Suppressor macrophage (primary cell): ENCODE data around the gene SHROOM2.

ENCODE experiments used
- DNase-seq, 4 experiments: peaks; one replicate each; pipeline ENCODE4 v3.0.0-alpha.2; 2020 to 2022

SHROOM2 gene

GRCh38 chrX:9866633-9867032, 80.4 kb downstream of the SHROOM2 start:
- DNase-seq = no peak

GRCh38 chrX:9867226-9867625, 81.0 kb downstream of the SHROOM2 start:
- peak in 2 of 4 experiments; percentile 1 to 14 for DNase-seq

- no peak for DNase-seq
Measured at GRCh38 chrX:9867753-9868152, 81.5 kb downstream of the SHROOM2 start.

GRCh38 chrX:9871701-9872268, 85.6 kb downstream of the SHROOM2 start:
- DNase-seq = no peak

- no peak for DNase-seq
Measured at GRCh38 chrX:9873360-9873759, 87.1 kb downstream of the SHROOM2 start.

- DNase-seq = peak; percentile 52 to 62 (median 58)
Measured at GRCh38 chrX:9873952-9874351, 87.7 kb downstream of the SHROOM2 start.

- DNase-seq = no peak
Measured at GRCh38 chrX:9874483-9874882, 88.3 kb downstream of the SHROOM2 start.

- no peak for DNase-seq
Measured at GRCh38 chrX:9875801-9876200, 89.6 kb downstream of the SHROOM2 start.

- DNase-seq = no peak
Measured at GRCh38 chrX:9876201-9876600, 90.0 kb downstream of the SHROOM2 start.

GRCh38 chrX:9878146-9878820, 92.1 kb downstream of the SHROOM2 start:
- no peak for DNase-seq

GRCh38 chrX:9880237-9880636, 94.0 kb downstream of the SHROOM2 start:
- no peak for DNase-seq

GRCh38 chrX:9880870-9881269, 94.6 kb downstream of the SHROOM2 start:
- no peak for DNase-seq

- no peak for DNase-seq
Measured at GRCh38 chrX:9882669-9883446, 96.6 kb downstream of the SHROOM2 start.

- no peak for DNase-seq
Measured at GRCh38 chrX:9884031-9884779, 98.0 kb downstream of the SHROOM2 start.

GRCh38 chrX:9885150-9885549, 98.9 kb downstream of the SHROOM2 start:
- DNase-seq = peak; percentile 60 to 80 (median 68)

- DNase-seq = no peak
Measured at GRCh38 chrX:9887659-9888297, 101.5 kb downstream of the SHROOM2 start.

GRCh38 chrX:9888953-9889470, 102.8 kb downstream of the SHROOM2 start:
- no peak for DNase-seq

GRCh38 chrX:9890681-9891091, 104.5 kb downstream of the SHROOM2 start:
- DNase-seq = no peak

GRCh38 chrX:9895225-9895912, 109.1 kb downstream of the SHROOM2 start:
- no peak for DNase-seq

- no peak for DNase-seq
Measured at GRCh38 chrX:9897761-9898161, 111.5 kb downstream of the SHROOM2 start.

GRCh38 chrX:9899640-9900111, 113.4 kb downstream of the SHROOM2 start:
- peak in 1 of 4 experiments; percentile 4 for DNase-seq
